K562 (cell line): ENCODE data around the gene RPS2.

Experiments
- GTF2F1 ChIP-seq: IDR thresholded peaks from 2 replicates; pipeline ENCODE4 v1.6.1; 2011; ENCODE audit warnings: low read depth, low read length, improper control_type of control experiment
- MAX ChIP-seq: sonication (generic); formaldehyde crosslinking; IDR thresholded peaks from 2 replicates; pipeline ENCODE4 v1.9.0; 2022; ENCODE audit warnings: mild to moderate bottlenecking, missing genetic modification reagents
- MBD1 ChIP-seq: fragments of 250-450 bp; sonication (Bioruptor Pico); IDR thresholded peaks from 2 replicates; pipeline ENCODE4 v1.8.0; 2022; ENCODE audit warnings: inconsistent platforms
- NFE2 ChIP-seq: IDR thresholded peaks from 2 replicates; pipeline ENCODE4 v1.6.1; 2014; ENCODE audit warnings: antibody characterized with exemption, low read depth
- SIN3A ChIP-seq, 2 experiments: fragments of 150-350 bp in 1 of 2; IDR thresholded peaks; 2 replicates each; pipeline ENCODE4 v1.6.1; 2011 to 2016; ENCODE audit warnings: borderline replicate concordance in 2 of 2, low read depth in 2 of 2, low read length in 2 of 2, mild to moderate bottlenecking in 2 of 2, moderate library complexity in 2 of 2; ENCODE audit not compliant: control insufficient read depth in 1 of 2
- SRSF7 ChIP-seq: fragments of 200-400 bp; formaldehyde crosslinking; optimal IDR thresholded peaks from 2 replicates; pipeline ENCODE3; 2017; ENCODE audit warnings: mild to moderate bottlenecking, low read depth, low read length
- YBX1 ChIP-seq: fragments of 450-650 bp; IDR thresholded peaks from 2 replicates; pipeline ENCODE4 v1.7.1; 2016; ENCODE audit warnings: mild to moderate bottlenecking

GRCh38 chr16:1960665-1961630 is 3.7 kb downstream of the RPS2 start:
- TF ChIP-seq GTF2F1 = no peak
- TF ChIP-seq MAX (CRISPR knock-in tag) = peak; percentile 61; the same call in 1 of the 2 replicates
- no peak for TF ChIP-seq MBD1 (CRISPR knock-in tag)
- TF ChIP-seq YBX1 = no peak
- TF ChIP-seq SIN3A (IDR thresholded peaks at IDR 0.05; ENCODE audit: borderline replicate concordance in 2 of 2, control insufficient read depth in 1 of 2, low read depth in 2 of 2, low read length in 2 of 2) = peak in 1 of 2 experiments; percentile 78; a peak in 2 of 4 replicates
- no peak for TF ChIP-seq SRSF7
- TF ChIP-seq NFE2 = no peak
